Naive thymus-derived CD4-positive, alpha-beta T cell (primary cell): ENCODE results near the gene IFT25. TPM values are rescaled to one million over a fixed set of nuclear protein-coding genes. Genes with fewer than 3 reads are reported as not detected.
A peak's percentile ranks its signal among the peaks of the same experiment; 100 is the strongest.

ENCODE experiments used
- ATAC-seq: fragments of 150-1000 bp; cut with Tn5 transposase; 2 replicates; pipeline ENCODE4 v1.10.0; 2021; ENCODE audit warnings: mild to moderate bottlenecking, moderate library complexity
- CTCF ChIA-PET: fragments of 350-600 bp; sonication (Branson Sonifier 250); formaldehyde crosslinking; loops from one replicate; lab custom pipeline; 2021; ENCODE audit warnings: antibody characterized with exemption; lab: Charles Lee
- POLR2A ChIA-PET: fragments of 350-600 bp; sonication (Branson Sonifier 250); formaldehyde crosslinking; loops from one replicate; lab custom pipeline; 2021; ENCODE audit warnings: antibody characterized with exemption, inconsistent platforms; lab: Charles Lee
- DNase-seq, 9 donors: peaks; one replicate each; pipeline versions ENCODE4 v3.0.0 to v3.0.0-alpha.2; 2020 to 2022; ENCODE audit warnings: mixed read lengths in 1 of 9
- H3K27ac ChIP-seq: one replicate; pipeline ENCODE4 v1.7.0; 2013; ENCODE audit warnings: mild to moderate bottlenecking, low read depth, low read length, moderate library complexity
- H3K27me3 ChIP-seq, 2 donors: one replicate each; pipeline ENCODE4 v1.7.0; 2013; ENCODE audit warnings: low read length in 2 of 2, mild to moderate bottlenecking in 2 of 2, moderate library complexity in 2 of 2; ENCODE audit not compliant: control insufficient read depth in 2 of 2, insufficient read depth in 2 of 2
- H3K36me3 ChIP-seq, 3 experiments: 1 replicate in 2 of 3; 2 replicates in 1 of 3; pipeline ENCODE4 v1.7.0; 2013; ENCODE audit warnings: low read length in 3 of 3, mild to moderate bottlenecking in 3 of 3, moderate library complexity in 1 of 3; ENCODE audit not compliant: insufficient read depth in 3 of 3, control insufficient read depth in 2 of 3
- H3K4me1 ChIP-seq, 2 donors: one replicate each; pipeline ENCODE4 v1.7.0; 2013; ENCODE audit warnings: low read length in 2 of 2, mild to moderate bottlenecking in 2 of 2, moderate library complexity in 1 of 2; ENCODE audit not compliant: control insufficient read depth in 2 of 2, insufficient read depth in 2 of 2
- H3K4me3 ChIP-seq: 2 replicates; pipeline ENCODE4 v1.7.0; 2013; ENCODE audit warnings: mild to moderate bottlenecking, low read length
- H3K9me3 ChIP-seq, 3 experiments: 1 replicate in 2 of 3; 2 replicates in 1 of 3; pipeline ENCODE4 v1.7.0; 2013; ENCODE audit warnings: low read length in 3 of 3; ENCODE audit not compliant: control insufficient read depth in 2 of 3
- H3K27ac Mint-ChIP-seq, 9 donors: one replicate each; pipeline ENCODE4 v1.8.0; 2020 to 2022; ENCODE audit warnings: mixed read lengths in 9 of 9, mild to moderate bottlenecking in 8 of 9, moderate library complexity in 5 of 9, inconsistent platforms in 2 of 9
- H3K27me3 Mint-ChIP-seq, 5 donors: one replicate each; pipeline ENCODE4 v1.8.0; 2021 to 2022; ENCODE audit warnings: mixed read lengths in 5 of 5, mild to moderate bottlenecking in 1 of 5
- H3K36me3 Mint-ChIP-seq, 5 donors: one replicate each; pipeline ENCODE4 v1.8.0; 2020 to 2022; ENCODE audit warnings: mixed read lengths in 5 of 5, mild to moderate bottlenecking in 3 of 5, inconsistent platforms in 1 of 5
- H3K4me1 Mint-ChIP-seq, 7 donors: one replicate each; pipeline ENCODE4 v1.8.0; 2020 to 2022; ENCODE audit warnings: mixed read lengths in 7 of 7, mild to moderate bottlenecking in 3 of 7, inconsistent platforms in 1 of 7
- H3K4me3 Mint-ChIP-seq, 10 donors: one replicate each; pipeline ENCODE4 v1.8.0; 2020 to 2022; ENCODE audit warnings: mild to moderate bottlenecking in 10 of 10, mixed read lengths in 10 of 10, moderate library complexity in 6 of 10, inconsistent platforms in 2 of 10
- H3K9me3 Mint-ChIP-seq, 11 donors: one replicate each; pipeline ENCODE4 v1.8.0; 2020 to 2022; ENCODE audit warnings: mixed read lengths in 11 of 11, mild to moderate bottlenecking in 4 of 11, inconsistent platforms in 1 of 11, moderate library complexity in 1 of 11
- intact Hi-C, 2 donors: fragments of 100-400 bp; cut with micrococcal nuclease; formaldehyde crosslinking; loops; one replicate each; pipeline ENCODE4 v1.15.1; 2023
- polyA plus RNA-seq, 2 donors: library from polyadenylated mRNA; unstranded; fragments of 300-500 nt; fragmentation: Illumina TruSeq; gene quantifications; one replicate each; pipeline ENCODE4 v1.2.3, GENCODE V29; 2021
- total RNA-seq, 6 experiments: library from RNA in 5 of 6; stranded (reverse) in 5 of 6; gene quantifications; 1 replicate in 5 of 6; 2 replicates in 1 of 6; pipeline ENCODE4 v1.2.3 and lab custom pipeline; 2021 to 2026

Gene IFT25
- total and polyA plus RNA-seq, 7 experiments from 2014 or later, result 17.5 to 59.9 (median 41.3) TPM

- Mint-ChIP-seq H3K4me1 (peaks cover under 1 to 4% (median 2%) of the 10 kb centered on the region in 7 donors), H3K27me3 (no peaks in the 10 kb centered on the region), H3K9me3 (no peaks in the 10 kb centered on the region), H3K36me3 (peaks cover 7 to 44% (median 18%) of the 10 kb centered on the region in 5 donors), H3K4me3 (no peak overlapping the region), H3K27ac (no peak overlapping the region)
- H3K27ac ChIP-seq, result no peak overlapping the region
- intact Hi-C loops, result no loop called here
- H3K27me3 ChIP-seq, result no peaks in the 10 kb centered on the region
- ATAC-seq (no peak), DNase-seq (no peak)
- CTCF ChIA-PET, result interaction anchor here (1.0 to 2.0 kb wide), 2 partner anchors 102 to 104 kb away, joined by 4 to 10 read pairs; no protein-coding TSS in a partner anchor
- no peaks in the 10 kb centered on the region for H3K4me1 ChIP-seq
- H3K36me3 ChIP-seq, result peaks cover 7 to 44% (median 13%) of the 10 kb centered on the region in 3 experiments
- H3K4me3 ChIP-seq, result no peak overlapping the region
- no peaks in the 10 kb centered on the region for H3K9me3 ChIP-seq
- POLR2A ChIA-PET, result interaction anchor here (1.4 kb wide), 1 partner anchor 17 kb away, joined by 4 read pairs; the partner anchor contains the start of gene IFT25
Measured at GRCh38 chr1:53962395-53962794, 16.9 kb upstream of the IFT25 start.

GRCh38 chr1:53959664-53960250 lies 14.3 kb upstream of the IFT25 start:
- peak in 7 of 9 donors; percentile 33 to 62 (median 46) for DNase-seq
- no peak overlapping the region for H3K27ac Mint-ChIP-seq
- peaks cover 7 to 41% (median 14%) of the 10 kb centered on the region in 5 donors for H3K36me3 Mint-ChIP-seq
- no peaks in the 10 kb centered on the region for H3K4me1 ChIP-seq
- peaks cover 4 to 14% (median 5%) of the 10 kb centered on the region in 7 donors for H3K4me1 Mint-ChIP-seq
- ChIA-PET CTCF (interaction anchor here (0.6 to 3.7 kb wide), 20 partner anchors 10 to 1241 kb away, joined by 3 to 110 read pairs (median 6); partner anchors contain the start of genes IFT25, LRRC42 and YIPF1), POLR2A (interaction anchor here (0.6 to 2.0 kb wide), 4 partner anchors 10 to 460 kb away, joined by 4 to 10 read pairs (median 6); partner anchors contain the start of genes IFT25 and LRRC42)
- no peak overlapping the region for H3K27ac ChIP-seq
- peaks cover 7 to 44% (median 13%) of the 10 kb centered on the region in 3 experiments for H3K36me3 ChIP-seq
- no peak overlapping the region for H3K4me3 ChIP-seq
- no peak overlapping the region for H3K4me3 Mint-ChIP-seq
- intact Hi-C loops, result loop anchor here (1.0 to 5.0 kb wide), 4 partner anchors 13 to 472 kb away; partner anchors contain the start of gene LRRC42 (in 1 of the 2)
- H3K27me3 ChIP-seq, result no peaks in the 10 kb centered on the region
- no peaks in the 10 kb centered on the region for H3K27me3 Mint-ChIP-seq
- H3K9me3 Mint-ChIP-seq, result no peaks in the 10 kb centered on the region
- peak; percentile 86 for ATAC-seq
- no peaks in the 10 kb centered on the region for H3K9me3 ChIP-seq

GRCh38 chr1:53957194-53957818 lies 11.8 kb upstream of the IFT25 start:
- H3K4me1 Mint-ChIP-seq, result peaks cover 1 to 21% (median 8%) of the 10 kb centered on the region in 7 donors
- no peaks in the 10 kb centered on the region for H3K9me3 Mint-ChIP-seq
- no peaks in the 10 kb centered on the region for H3K4me1 ChIP-seq
- H3K27me3 Mint-ChIP-seq, result no peaks in the 10 kb centered on the region
- no peak overlapping the region for H3K4me3 Mint-ChIP-seq
- peak overlapping the region in 4 of 9 donors; percentile 34 to 63 (median 56) for H3K27ac Mint-ChIP-seq
- no peaks in the 10 kb centered on the region for H3K9me3 ChIP-seq
- ATAC-seq (no peak), DNase-seq (no peak)
- peaks cover 1 to 29% (median 5%) of the 10 kb centered on the region in 3 experiments for H3K36me3 ChIP-seq
- H3K27ac ChIP-seq, result no peak overlapping the region
- CTCF ChIA-PET, result interaction anchor here (1.0 to 3.7 kb wide), 3 partner anchors 85 to 96 kb away, joined by 3 to 110 read pairs (median 10); no protein-coding TSS in a partner anchor
- H3K36me3 Mint-ChIP-seq, result peaks cover 3 to 29% (median 9%) of the 10 kb centered on the region in 5 donors
- POLR2A ChIA-PET, result no interaction called here
- intact Hi-C loops, result loop anchor here in 1 of 2 donors (5.0 kb wide), 1 partner anchor 470 kb away; no protein-coding TSS in a partner anchor
- H3K27me3 ChIP-seq, result no peaks in the 10 kb centered on the region
- H3K4me3 ChIP-seq, result no peak overlapping the region

- Mint-ChIP-seq H3K4me3 (no peak overlapping the region), H3K27ac (peak overlapping the region in 2 of 9 donors; percentile 4 to 34), H3K4me1 (peaks cover 2 to 21% (median 8%) of the 10 kb centered on the region in 7 donors), H3K9me3 (no peaks in the 10 kb centered on the region), H3K36me3 (peaks cover 3 to 24% (median 10%) of the 10 kb centered on the region in 5 donors), H3K27me3 (no peaks in the 10 kb centered on the region)
- Histone ChIP-seq H3K4me1 (no peaks in the 10 kb centered on the region), H3K27ac (no peak overlapping the region), H3K4me3 (no peak overlapping the region), H3K27me3 (no peaks in the 10 kb centered on the region), H3K36me3 (peaks cover 0 to 31% (median 0%) of the 10 kb centered on the region in 3 experiments), H3K9me3 (no peaks in the 10 kb centered on the region)
- DNase-seq (no peak), ATAC-seq (no peak)
- intact Hi-C loops, result loop anchor here in 1 of 2 donors (5.0 kb wide), 1 partner anchor 469 kb away; no protein-coding TSS in a partner anchor
- ChIA-PET POLR2A (no interaction called here), CTCF (interaction anchor here (0.8 to 1.9 kb wide), 2 partner anchors 44 to 96 kb away, joined by 5 to 10 read pairs; no protein-coding TSS in a partner anchor)
Measured at GRCh38 chr1:53956308-53957168, 11.0 kb upstream of the IFT25 start.

GRCh38 chr1:53954128-53954527 lies 8.6 kb upstream of the IFT25 start:
- Histone ChIP-seq H3K9me3 (no peaks in the 10 kb centered on the region), H3K27me3 (no peaks in the 10 kb centered on the region), H3K27ac (no peak overlapping the region), H3K4me1 (no peaks in the 10 kb centered on the region), H3K36me3 (peaks cover 0 to 16% (median 0%) of the 10 kb centered on the region in 3 experiments), H3K4me3 (no peak overlapping the region)
- peaks cover 3 to 20% (median 8%) of the 10 kb centered on the region in 5 donors for H3K36me3 Mint-ChIP-seq
- ATAC-seq, result no peak
- DNase-seq, result no peak
- intact Hi-C loops, result no loop called here
- ChIA-PET CTCF (interaction anchor here (0.6 to 1.1 kb wide), 4 partner anchors 75 to 587 kb away, joined by 3 to 4 read pairs (median 4); no protein-coding TSS in a partner anchor), POLR2A (interaction anchor here (0.9 to 1.1 kb wide), 2 partner anchors 9 to 114 kb away, joined by 3 to 4 read pairs; partner anchors contain the start of gene IFT25)
- no peaks in the 10 kb centered on the region for H3K27me3 Mint-ChIP-seq
- peaks cover 3 to 30% (median 15%) of the 10 kb centered on the region in 7 donors for H3K4me1 Mint-ChIP-seq
- no peak overlapping the region for H3K4me3 Mint-ChIP-seq
- no peak overlapping the region for H3K27ac Mint-ChIP-seq
- no peaks in the 10 kb centered on the region for H3K9me3 Mint-ChIP-seq
